SJSA1 (cell line): Measurements from ENCODE around the gene PRDM16. TPM values are rescaled to one million over a fixed set of nuclear protein-coding genes. Genes with fewer than 3 reads are reported as not detected.
"Not testable (repeated sequence)": the region's sequence is repeated elsewhere in the genome, so short reads cannot be mapped to it uniquely, and the experiment has no call there.

Experiments used
- DNase-seq, 2 experiments: peaks; one replicate each; pipeline ENCODE4 v3.0.0-alpha.2; 2015 to 2020; ENCODE audit warnings: low spot score in 2 of 2, low read depth in 1 of 2
- H3K27ac ChIP-seq: fragments of 250-450 bp; sonication (Bioruptor Pico); 2 replicates; pipeline ENCODE4 v1.5.1; 2020; ENCODE audit warnings: mild to moderate bottlenecking, moderate library complexity
- H3K27me3 ChIP-seq: fragments of 250-450 bp; sonication (Bioruptor Pico); replicated peaks from 2 replicates; pipeline ENCODE4 v1.5.1; 2020; ENCODE audit warnings: mild to moderate bottlenecking, moderate library complexity
- H3K36me3 ChIP-seq: fragments of 250-450 bp; sonication (Bioruptor Pico); 2 replicates; pipeline ENCODE4 v1.5.1; 2020; ENCODE audit warnings: mild to moderate bottlenecking
- H3K4me1 ChIP-seq: fragments of 250-450 bp; sonication (Bioruptor Pico); replicated peaks from 2 replicates; pipeline ENCODE4 v1.6.1; 2021; ENCODE audit warnings: mild to moderate bottlenecking
- H3K4me3 ChIP-seq: fragments of 250-450 bp; sonication (Bioruptor Pico); 2 replicates; pipeline ENCODE4 v1.5.1; 2020; ENCODE audit warnings: mild to moderate bottlenecking
- H3K9me3 ChIP-seq: fragments of 250-450 bp; sonication (Bioruptor Pico); replicated peaks from 2 replicates; pipeline ENCODE4 v1.5.1; 2020; ENCODE audit warnings: mild to moderate bottlenecking
- total RNA-seq: library from RNA; depleted of rRNA; stranded (reverse); fragments of >200 nt; shearing (Covaris generic); gene quantifications from 2 replicates; pipeline ENCODE4 v1.2.3, GENCODE V29; 2014

Gene PRDM16
- total RNA-seq, 1 experiment from 2014 or later, result 0.05 TPM

DNA sequence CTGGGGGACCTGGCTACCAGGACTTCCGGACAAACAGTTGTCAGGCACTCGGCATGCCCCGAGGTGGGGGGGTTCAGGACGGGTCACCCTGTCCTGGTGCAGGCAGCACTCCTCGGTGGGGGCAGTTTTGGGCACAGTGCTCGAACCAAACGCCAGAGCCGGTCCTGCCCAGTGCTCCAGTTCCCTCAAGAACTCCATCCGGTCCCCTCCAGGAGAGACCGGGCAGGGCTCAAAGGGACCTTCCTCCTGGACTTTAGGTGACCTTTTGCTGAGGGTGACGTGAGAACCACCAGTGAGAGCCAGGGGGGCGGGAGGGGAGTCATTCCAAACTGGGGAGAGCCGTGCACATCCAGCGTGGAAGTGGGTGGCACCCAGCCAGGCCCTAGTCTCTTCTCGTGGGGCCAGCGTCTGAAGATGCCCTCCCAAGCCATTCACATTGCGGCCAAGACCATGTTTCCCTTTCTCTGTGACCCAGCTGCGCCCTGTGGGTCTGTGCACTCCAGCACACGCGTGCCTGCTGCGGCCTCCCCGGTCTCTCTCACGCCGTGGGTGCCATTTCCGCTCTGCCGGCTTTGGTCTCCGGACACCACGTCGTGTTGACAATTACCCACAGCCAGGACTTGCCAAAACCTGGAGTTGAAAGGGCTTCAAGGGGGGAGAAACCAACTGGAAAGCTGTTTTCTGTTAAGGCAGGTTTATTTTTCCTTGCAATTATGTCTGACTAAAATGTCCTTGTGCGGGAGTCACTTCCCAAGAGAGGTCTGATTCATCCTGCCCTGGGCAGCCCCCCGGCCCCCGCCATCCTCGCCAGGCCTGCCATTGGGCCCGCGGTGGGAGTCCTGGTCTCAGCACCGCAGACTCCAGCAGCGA is 206.7 kb downstream of the PRDM16 start:
- Histone ChIP-seq H3K36me3 (no peaks in the 10 kb centered on the region), H3K27ac (peak overlapping the region; percentile 71), H3K27me3 (no peaks in the 10 kb centered on the region), H3K4me1 (peaks cover 19% of the 10 kb centered on the region), H3K4me3 (no peak overlapping the region), H3K9me3 (no peaks in the 10 kb centered on the region)
- peak; percentile 77 to 85 for DNase-seq

DNA sequence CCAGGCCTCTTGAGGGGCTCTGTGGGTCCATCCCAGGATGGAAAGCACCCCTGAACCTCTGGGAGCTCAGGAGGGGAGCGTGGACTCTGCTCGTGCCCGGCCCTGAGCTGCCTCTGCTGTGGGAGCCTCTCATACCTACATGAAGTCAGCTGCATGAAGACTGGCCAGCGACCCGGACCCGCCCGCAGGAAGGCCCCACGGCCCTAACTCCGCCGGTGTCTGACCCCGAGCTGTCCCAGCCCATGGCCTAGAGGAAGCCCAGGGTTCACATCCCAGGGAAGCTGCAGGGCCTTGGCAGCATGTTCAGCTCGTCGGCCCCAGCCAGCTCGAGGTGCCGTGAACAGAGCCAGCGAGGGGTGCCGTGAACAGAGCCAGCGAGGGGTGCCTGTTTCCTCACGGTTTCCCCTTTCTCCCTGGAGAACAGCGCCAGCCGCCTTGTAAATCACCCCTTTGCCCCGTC is 207.4 kb downstream of the PRDM16 start:
- H3K4me3 ChIP-seq, result no peak overlapping the region
- no peak for DNase-seq
- H3K27ac ChIP-seq, result peak overlapping the region; percentile 71; the same call in 1 of the 2 replicates
- peaks cover 19% of the 10 kb centered on the region for H3K4me1 ChIP-seq
- H3K36me3 ChIP-seq, result no peaks in the 10 kb centered on the region
- no peaks in the 10 kb centered on the region for H3K27me3 ChIP-seq
- H3K9me3 ChIP-seq, result no peaks in the 10 kb centered on the region

DNA sequence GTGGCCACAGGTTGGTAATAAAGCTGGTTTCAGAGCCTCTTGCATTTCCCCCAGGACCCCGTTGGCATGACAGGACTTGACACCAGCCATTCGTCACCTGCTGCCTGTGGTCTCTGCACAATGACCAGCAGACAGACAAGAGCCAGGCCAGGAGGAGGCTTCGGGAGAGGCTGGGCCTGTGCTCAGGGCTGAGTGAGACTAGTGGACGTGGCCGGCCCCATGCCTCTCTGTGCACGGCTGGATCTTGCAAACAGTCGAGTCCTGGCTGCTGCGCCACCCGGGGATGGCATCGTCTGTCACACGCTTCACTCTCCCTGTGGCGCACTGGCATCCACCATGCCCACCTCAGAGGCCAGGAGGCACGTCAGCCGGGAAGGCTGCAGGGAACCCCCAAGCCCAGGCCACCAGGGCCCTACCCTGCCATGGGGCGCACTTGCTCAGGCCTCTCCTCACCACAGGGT is 208.0 kb downstream of the PRDM16 start:
- H3K27ac ChIP-seq, result no peak overlapping the region
- no peaks in the 10 kb centered on the region for H3K9me3 ChIP-seq
- no peak overlapping the region for H3K4me3 ChIP-seq
- DNase-seq, result no peak
- H3K4me1 ChIP-seq, result peaks cover 19% of the 10 kb centered on the region
- H3K36me3 ChIP-seq, result no peaks in the 10 kb centered on the region
- no peaks in the 10 kb centered on the region for H3K27me3 ChIP-seq

DNA sequence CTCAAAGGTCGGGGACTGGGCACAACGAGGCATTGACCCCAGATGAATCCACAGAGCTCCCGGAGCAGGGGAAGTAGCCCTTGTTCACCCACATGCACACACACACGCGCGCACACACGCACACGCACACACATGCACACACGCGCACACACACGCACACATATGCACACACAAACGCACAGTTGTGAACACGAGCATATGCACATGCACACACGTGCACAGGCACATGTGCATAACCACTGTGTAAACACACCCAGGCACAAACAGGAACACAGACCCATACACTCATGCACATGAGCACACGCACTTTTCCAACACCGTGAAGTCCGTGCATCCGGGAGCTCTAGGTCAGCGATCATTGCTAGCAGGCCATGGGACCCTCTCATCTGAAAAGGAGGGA is 208.6 kb downstream of the PRDM16 start:
- no peak overlapping the region for H3K27ac ChIP-seq
- DNase-seq, result no peak
- H3K36me3 ChIP-seq, result no peaks in the 10 kb centered on the region
- peaks cover 19% of the 10 kb centered on the region for H3K4me1 ChIP-seq
- no peaks in the 10 kb centered on the region for H3K9me3 ChIP-seq
- no peaks in the 10 kb centered on the region for H3K27me3 ChIP-seq
- no peak overlapping the region for H3K4me3 ChIP-seq

DNA sequence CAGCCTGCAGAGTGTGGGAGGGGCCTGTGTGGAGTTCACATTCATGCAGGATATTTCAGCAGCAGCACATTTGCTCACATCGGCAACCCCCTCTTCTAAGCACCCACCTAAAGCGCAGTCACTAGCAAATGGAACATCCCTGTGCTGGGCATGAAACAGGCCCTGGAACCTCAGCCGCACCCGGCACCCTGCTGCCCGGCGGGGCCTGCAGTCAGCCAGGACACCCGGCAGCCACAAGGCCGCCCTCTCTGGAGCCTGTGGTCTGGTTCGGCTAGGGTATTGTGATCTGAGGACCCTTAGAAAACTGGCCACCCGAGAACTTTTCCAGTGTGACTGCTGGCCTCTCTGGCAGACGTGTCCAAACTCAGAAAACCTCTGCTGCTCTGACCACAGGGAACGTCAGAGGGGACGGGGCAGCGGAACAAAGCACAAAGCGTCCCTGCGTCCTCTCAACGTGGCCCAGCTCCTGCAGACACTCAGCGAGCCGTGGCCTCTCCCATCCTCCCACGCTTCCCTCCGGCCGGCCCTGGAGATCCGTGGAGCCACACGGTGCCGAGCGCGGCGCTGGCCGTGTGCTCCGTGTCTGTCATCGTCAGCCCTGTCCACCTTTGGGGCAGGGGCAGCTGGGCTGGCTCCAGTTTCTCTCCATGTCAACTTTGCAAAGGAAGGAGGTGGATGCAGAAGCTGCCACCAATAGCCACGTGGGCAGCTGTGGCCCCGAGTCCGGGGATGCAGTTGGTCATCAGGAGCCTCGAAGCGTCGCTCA is 209.6 kb downstream of the PRDM16 start:
- Histone ChIP-seq H3K4me1 (peaks cover 19% of the 10 kb centered on the region), H3K27ac (no peak overlapping the region), H3K36me3 (no peaks in the 10 kb centered on the region), H3K9me3 (no peaks in the 10 kb centered on the region), H3K4me3 (no peak overlapping the region), H3K27me3 (no peaks in the 10 kb centered on the region)
- DNase-seq, result no peak

DNA sequence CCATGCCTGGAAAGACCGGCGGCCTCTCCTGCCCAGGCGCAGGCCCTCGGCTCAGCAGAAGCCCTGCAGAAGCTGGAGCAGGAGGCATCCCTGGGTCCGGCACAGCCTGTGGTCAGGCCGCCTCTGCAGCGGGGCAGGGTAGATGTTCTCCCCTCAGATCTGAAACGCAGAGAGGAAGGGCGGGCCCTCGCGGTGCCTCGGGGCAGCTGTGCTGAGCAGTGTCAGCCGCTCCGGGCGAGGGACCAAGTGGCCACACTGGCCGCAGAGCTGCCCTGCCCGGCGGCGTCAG is 210.1 kb downstream of the PRDM16 start:
- Histone ChIP-seq H3K9me3 (no peaks in the 10 kb centered on the region), H3K4me1 (peaks cover 19% of the 10 kb centered on the region)
- DNase-seq, result no peak

DNA sequence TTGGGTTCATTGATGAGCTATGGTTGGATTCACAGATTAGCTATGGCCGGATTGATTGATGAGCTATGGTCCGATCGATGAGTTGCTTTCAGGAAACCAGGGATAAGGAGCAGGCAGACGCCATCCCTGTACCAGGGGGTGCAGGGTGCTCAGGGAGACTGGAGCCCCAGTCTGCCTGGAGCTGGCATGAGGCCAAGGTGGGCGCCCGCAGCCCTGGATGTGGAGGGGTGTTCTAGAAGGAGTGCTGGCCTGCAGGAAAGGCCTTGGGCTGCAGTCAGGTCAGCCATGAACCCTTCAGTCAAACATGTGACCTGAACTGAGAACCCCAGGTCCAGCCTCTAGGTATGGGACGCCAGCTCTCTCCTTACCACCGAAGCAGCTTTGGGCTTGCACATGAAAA is 212.7 kb downstream of the PRDM16 start:
- H3K4me1 ChIP-seq, result no peaks in the 10 kb centered on the region
- no peak overlapping the region for H3K27ac ChIP-seq
- no peak overlapping the region for H3K4me3 ChIP-seq
- peaks cover 6% of the 10 kb centered on the region; the same call in 1 of the 2 replicates for H3K27me3 ChIP-seq
- H3K36me3 ChIP-seq, result no peaks in the 10 kb centered on the region
- DNase-seq, result no peak
- no peaks in the 10 kb centered on the region for H3K9me3 ChIP-seq

More for the DNA sequence above, 210.1 kb downstream of the PRDM16 start:
- Histone ChIP-seq H3K4me3 (no peak overlapping the region), H3K27ac (no peak overlapping the region), H3K36me3 (no peaks in the 10 kb centered on the region), H3K27me3 (peaks cover 5% of the 10 kb centered on the region; the same call in 1 of the 2 replicates)

DNA sequence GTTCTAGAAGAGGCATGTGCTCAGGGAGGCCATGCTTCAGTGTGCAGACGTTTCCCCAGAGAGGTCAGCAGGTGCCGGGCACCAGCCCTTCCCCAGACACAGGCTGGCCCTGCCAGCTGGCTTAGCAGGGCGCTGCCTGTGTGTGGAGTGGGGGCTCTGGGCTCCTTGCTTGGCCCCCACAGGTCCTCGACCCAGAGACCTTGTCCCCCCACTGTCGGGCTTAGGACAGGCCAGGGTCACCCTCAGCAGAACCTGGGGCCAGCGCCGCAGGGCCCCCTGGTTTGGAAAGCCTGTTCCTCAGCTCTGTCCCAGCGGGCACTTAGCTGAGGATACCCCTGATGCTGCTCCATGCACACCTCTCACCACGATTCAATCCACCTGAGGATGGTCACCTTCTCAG is 213.2 kb downstream of the PRDM16 start:
- Histone ChIP-seq H3K27me3 (peaks cover 6% of the 10 kb centered on the region; the same call in 1 of the 2 replicates), H3K36me3 (no peaks in the 10 kb centered on the region), H3K27ac (no peak overlapping the region), H3K4me3 (no peak overlapping the region), H3K9me3 (no peaks in the 10 kb centered on the region), H3K4me1 (no peaks in the 10 kb centered on the region)
- DNase-seq, result no peak

DNA sequence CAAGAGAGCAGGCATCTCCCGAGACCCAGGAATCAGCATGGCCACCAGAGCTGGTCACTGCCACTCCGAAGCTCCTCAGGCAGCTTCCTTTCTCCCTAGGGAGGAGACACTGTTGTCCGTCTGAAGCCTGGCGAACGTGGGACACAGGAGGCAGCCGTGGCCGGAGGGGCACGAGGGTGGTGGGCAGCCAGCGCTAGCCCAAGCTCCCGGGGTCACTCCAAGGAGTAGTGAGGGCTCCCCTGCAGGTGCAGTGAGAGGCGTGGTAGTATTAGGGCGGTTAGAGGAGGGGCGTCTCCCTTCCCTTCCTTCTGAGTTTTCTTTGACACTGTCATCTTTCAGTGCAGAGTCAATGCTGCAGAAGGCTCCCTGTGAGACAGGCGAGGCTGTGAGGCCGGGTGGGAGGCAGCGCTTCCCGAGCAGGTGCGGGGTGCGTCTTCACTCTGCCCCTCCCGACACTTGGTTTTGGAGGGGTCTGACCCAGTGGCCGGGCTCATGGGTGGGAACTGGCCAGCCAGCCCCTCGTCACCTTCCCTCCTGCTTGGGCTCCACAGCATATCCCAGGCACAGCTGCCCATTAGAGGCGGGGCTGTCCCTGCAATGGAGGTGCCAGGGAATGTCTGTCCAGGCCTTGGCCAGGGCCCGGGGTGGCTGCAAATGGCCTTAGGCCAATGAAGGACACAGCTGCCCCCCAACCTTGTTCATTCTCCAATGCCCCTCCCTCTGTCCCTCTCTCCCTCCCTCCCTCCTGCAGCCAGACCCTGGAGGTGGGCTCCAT is 213.8 kb downstream of the PRDM16 start:
- no peak for DNase-seq
- H3K9me3 ChIP-seq, result no peaks in the 10 kb centered on the region
- peaks cover 6% of the 10 kb centered on the region; the same call in 1 of the 2 replicates for H3K27me3 ChIP-seq
- no peaks in the 10 kb centered on the region for H3K4me1 ChIP-seq
- no peak overlapping the region for H3K27ac ChIP-seq
- no peaks in the 10 kb centered on the region for H3K36me3 ChIP-seq
- H3K4me3 ChIP-seq, result no peak overlapping the region

DNA sequence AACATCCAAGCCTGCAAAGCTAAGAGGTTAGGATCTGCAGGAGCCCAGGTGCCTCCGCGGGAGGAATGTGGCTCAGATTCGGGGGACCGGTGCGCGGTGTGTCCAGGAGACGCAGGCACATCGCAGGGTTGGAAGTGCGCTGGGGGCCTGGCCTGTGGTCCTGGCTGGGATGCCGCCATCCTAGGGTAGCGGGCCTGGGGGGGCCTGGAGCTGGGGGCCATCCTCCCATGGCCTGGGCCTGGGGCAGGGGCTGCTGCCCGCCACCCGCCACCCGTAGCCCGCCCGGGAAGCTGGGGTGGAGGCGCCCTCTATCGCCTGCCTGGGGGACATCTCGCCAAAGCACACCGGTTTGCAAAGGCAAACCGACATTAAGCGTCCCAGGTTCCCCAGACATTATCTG is 214.8 kb downstream of the PRDM16 start:
- Histone ChIP-seq H3K4me1 (no peaks in the 10 kb centered on the region), H3K36me3 (no peaks in the 10 kb centered on the region), H3K27ac (no peak overlapping the region), H3K4me3 (no peak overlapping the region), H3K9me3 (no peaks in the 10 kb centered on the region), H3K27me3 (peaks cover 6% of the 10 kb centered on the region; the same call in 1 of the 2 replicates)
- DNase-seq, result no peak

DNA sequence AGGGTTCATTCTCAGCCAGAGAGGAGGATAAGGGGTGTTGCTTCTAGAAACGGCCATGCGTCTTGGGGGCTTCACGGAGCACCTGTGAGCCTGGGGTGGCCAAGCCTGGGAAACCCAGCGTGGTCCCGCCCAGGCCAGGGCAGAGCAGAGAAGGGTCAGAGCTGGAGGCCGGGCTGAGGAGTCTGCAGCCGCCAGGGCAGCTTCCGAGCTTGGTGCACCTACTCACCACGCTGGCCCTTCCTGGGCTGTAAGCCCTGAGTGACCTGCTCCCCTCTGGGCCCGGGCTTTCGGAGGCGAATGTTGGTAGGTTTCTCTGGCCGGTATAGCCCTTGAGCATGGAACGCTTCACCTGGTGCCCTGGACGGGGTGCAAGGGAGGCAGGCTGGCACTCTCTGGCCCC is 215.7 kb downstream of the PRDM16 start:
- H3K9me3 ChIP-seq, result no peaks in the 10 kb centered on the region
- no peak overlapping the region for H3K27ac ChIP-seq
- H3K36me3 ChIP-seq, result no peaks in the 10 kb centered on the region
- DNase-seq, result no peak
- H3K27me3 ChIP-seq, result peaks cover 6% of the 10 kb centered on the region; the same call in 1 of the 2 replicates
- no peaks in the 10 kb centered on the region for H3K4me1 ChIP-seq
- H3K4me3 ChIP-seq, result no peak overlapping the region

DNA sequence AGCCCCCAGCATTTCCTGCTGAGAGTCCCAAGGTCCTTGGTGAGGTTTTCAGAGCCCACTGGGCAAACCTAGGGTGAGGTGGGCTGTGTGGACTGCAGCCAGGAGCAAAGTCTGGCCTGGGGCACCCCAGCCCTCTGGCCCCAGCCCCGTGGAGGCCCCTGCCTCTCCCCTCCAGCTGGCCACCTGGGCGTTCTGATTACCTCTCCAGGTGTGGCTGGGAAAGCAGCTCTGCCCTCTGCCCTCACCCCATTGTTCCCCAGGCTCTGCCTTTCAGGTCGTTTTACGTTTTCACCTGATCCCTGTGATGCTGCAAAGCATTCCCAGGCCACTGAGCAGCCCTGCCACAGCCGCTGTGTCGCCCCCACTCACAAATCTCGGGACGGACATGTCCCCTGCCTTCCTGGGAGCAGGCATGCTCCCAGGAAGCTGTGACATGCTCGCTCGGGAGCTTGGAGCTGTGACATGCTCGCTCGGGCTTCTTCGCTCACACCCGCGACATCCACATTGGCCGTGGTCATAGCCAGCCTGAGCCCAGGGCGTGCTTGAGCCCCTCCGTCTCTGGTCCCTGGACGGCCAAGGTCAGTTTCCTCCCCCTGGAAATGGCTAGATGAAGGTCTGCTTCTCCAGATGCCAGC is 216.2 kb downstream of the PRDM16 start:
- H3K36me3 ChIP-seq, result no peaks in the 10 kb centered on the region

DNA sequence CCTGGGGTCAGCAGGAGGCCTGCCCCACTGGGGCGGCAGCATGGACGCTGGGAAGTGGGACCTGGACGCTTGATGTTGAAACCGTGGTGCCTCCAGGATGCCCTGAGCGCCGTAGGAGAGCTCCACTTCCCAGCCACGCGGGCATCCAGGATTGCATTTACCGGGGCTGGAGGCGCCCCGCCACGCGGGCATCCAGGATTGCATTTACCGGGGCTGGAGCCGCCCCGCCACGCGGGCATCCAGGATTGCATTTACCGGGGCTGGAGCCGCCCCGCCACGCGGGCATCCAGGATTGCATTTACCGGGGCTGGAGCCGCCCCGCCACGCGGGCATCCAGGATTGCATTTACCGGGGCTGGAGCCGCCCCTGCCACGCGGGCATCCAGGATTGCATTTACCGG is 218.1 kb downstream of the PRDM16 start:
- not testable (repeated sequence) for DNase-seq, H3K27me3 ChIP-seq, H3K4me3 ChIP-seq, H3K27ac ChIP-seq, H3K4me1 ChIP-seq, H3K36me3 ChIP-seq, H3K9me3 ChIP-seq

More for the DNA sequence above, 216.2 kb downstream of the PRDM16 start:
- peaks cover 6% of the 10 kb centered on the region; the same call in 1 of the 2 replicates for H3K27me3 ChIP-seq
- no peak overlapping the region for H3K27ac ChIP-seq
- H3K9me3 ChIP-seq, result no peaks in the 10 kb centered on the region
- no peaks in the 10 kb centered on the region for H3K4me1 ChIP-seq
- H3K4me3 ChIP-seq, result no peak overlapping the region
- DNase-seq, result no peak
